OCI-LY1 (cell line): ENCODE data around the gene SETDB2.

Experiments used
- H2AFZ ChIP-seq: fragments of 200-600 bp; sonication (generic), shearing (Covaris generic); 2 replicates; pipeline ENCODE4 v1.6.0; 2014; ENCODE audit warnings: antibody characterized with exemption, mild to moderate bottlenecking, low read length
- H3F3A ChIP-seq: fragments of 200-600 bp; sonication (generic), shearing (Covaris generic); 2 replicates; pipeline ENCODE4 v1.6.0; 2014; ENCODE audit warnings: mild to moderate bottlenecking, antibody characterized with exemption, low read length, moderate library complexity; ENCODE audit not compliant: insufficient read depth
- H3K27ac ChIP-seq: fragments of 200-600 bp; sonication (generic); 2 replicates; pipeline ENCODE4 v1.5.1; 2014; ENCODE audit warnings: low read length, mixed run types, mild to moderate bottlenecking, low read depth; ENCODE audit not compliant: poor library complexity, severe bottlenecking
- H3K27me3 ChIP-seq: fragments of 200-600 bp; sonication (generic); 2 replicates; pipeline ENCODE4 v1.6.0; 2014; ENCODE audit warnings: antibody characterized with exemption, mild to moderate bottlenecking, low read length, moderate library complexity; ENCODE audit not compliant: insufficient read depth
- H3K36me3 ChIP-seq: fragments of 200-600 bp; sonication (generic); 2 replicates; pipeline ENCODE4 v1.6.1; 2014; ENCODE audit warnings: mild to moderate bottlenecking, antibody characterized with exemption, low read length, moderate library complexity, mixed read lengths; ENCODE audit not compliant: insufficient read depth
- H3K4me1 ChIP-seq: fragments of 200-600 bp; sonication (generic); 2 replicates; pipeline ENCODE4 v1.5.1; 2014; ENCODE audit warnings: mild to moderate bottlenecking, low read length, moderate library complexity; ENCODE audit not compliant: insufficient read depth, severe bottlenecking
- H3K4me2 ChIP-seq: fragments of 200-600 bp; sonication (generic), shearing (Covaris generic); 2 replicates; pipeline ENCODE4 v1.6.1; 2014; ENCODE audit warnings: low read length
- H3K4me3 ChIP-seq: fragments of 200-600 bp; sonication (generic); 2 replicates; pipeline ENCODE4 v1.5.1; 2014; ENCODE audit warnings: low read length, low read depth, mild to moderate bottlenecking, mixed read lengths; ENCODE audit not compliant: poor library complexity, severe bottlenecking
- H3K79me2 ChIP-seq: fragments of 200-600 bp; shearing (Covaris generic); 2 replicates; pipeline ENCODE4 v1.6.1; 2016; ENCODE audit warnings: mixed run types, low read length, mixed read lengths; ENCODE audit not compliant: insufficient read depth
- H3K9ac ChIP-seq: fragments of 200-600 bp; sonication (generic), shearing (Covaris generic); 2 replicates; pipeline ENCODE4 v1.6.1; 2014; ENCODE audit warnings: mild to moderate bottlenecking, low read length, mixed read lengths
- H3K9me2 ChIP-seq: fragments of 200-600 bp; sonication (generic), shearing (Covaris generic); 2 replicates; pipeline ENCODE4 v1.6.1; 2014; ENCODE audit warnings: low read depth, mild to moderate bottlenecking, low read length, mixed read lengths
- H3K9me3 ChIP-seq: fragments of 200-600 bp; shearing (Covaris generic); 2 replicates; pipeline ENCODE4 v1.6.1; 2014; ENCODE audit warnings: low read length, mixed read lengths
- H4K20me1 ChIP-seq: fragments of 200-600 bp; sonication (generic), shearing (Covaris generic); 2 replicates; pipeline ENCODE4 v1.6.0; 2016; ENCODE audit warnings: mild to moderate bottlenecking, low read length; ENCODE audit not compliant: insufficient read depth
- EZH2 ChIP-seq: fragments of 200-600 bp; sonication (generic), shearing (Covaris generic); IDR thresholded peaks from 2 replicates; pipeline ENCODE4 v1.8.0; 2017; ENCODE audit warnings: borderline replicate concordance, mixed run types, mild to moderate bottlenecking, antibody characterized with exemption, low read length, moderate library complexity, mixed read lengths
- TF ChIP-seq, protein P1 (sequence below): fragments of 200-600 bp; sonication (generic), shearing (Covaris generic); IDR thresholded peaks from 2 replicates; pipeline ENCODE4 v1.5.1; 2017; ENCODE audit warnings: mild to moderate bottlenecking, antibody characterized with exemption, low read length, moderate library complexity, mixed read lengths

SETDB2 gene

DNA sequence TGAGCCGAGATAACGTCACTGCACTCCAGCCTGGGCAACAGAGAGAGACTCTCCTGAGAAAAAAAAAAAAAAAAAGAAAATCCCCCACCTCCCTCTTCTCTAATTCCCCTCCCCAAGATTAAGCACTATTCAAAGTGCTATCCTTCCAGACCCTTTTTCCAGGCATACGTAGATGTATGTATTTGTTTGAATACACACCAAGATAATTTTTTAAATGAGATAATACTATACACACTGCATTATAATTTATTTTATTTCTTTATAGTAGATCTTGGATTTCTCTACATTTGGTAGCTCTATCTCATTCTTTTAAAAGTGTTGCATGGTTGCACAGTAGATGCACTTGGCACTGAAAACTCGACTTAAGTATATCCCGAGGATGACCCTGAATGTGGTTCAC is 32.7 kb upstream of the SETDB2 start:
- Histone ChIP-seq H3K9me3 (peaks cover 3% of the 10 kb centered on the region; the same call in 1 of the 2 replicates), H3K27me3 (no peaks in the 10 kb centered on the region), H3K27ac (no peak overlapping the region), H3K4me1 (peaks cover 16% of the 10 kb centered on the region), H3K36me3 (no peaks in the 10 kb centered on the region), H3K9me2 (no peaks in the 10 kb centered on the region), H3K79me2 (no peaks in the 10 kb centered on the region), H3F3A (no peaks in the 10 kb centered on the region), H3K4me2 (no peak overlapping the region), H3K4me3 (no peak overlapping the region), H2AFZ (no peak overlapping the region), H3K9ac (no peak overlapping the region), H4K20me1 (no peaks in the 10 kb centered on the region)
- TF ChIP-seq, protein P1, sequence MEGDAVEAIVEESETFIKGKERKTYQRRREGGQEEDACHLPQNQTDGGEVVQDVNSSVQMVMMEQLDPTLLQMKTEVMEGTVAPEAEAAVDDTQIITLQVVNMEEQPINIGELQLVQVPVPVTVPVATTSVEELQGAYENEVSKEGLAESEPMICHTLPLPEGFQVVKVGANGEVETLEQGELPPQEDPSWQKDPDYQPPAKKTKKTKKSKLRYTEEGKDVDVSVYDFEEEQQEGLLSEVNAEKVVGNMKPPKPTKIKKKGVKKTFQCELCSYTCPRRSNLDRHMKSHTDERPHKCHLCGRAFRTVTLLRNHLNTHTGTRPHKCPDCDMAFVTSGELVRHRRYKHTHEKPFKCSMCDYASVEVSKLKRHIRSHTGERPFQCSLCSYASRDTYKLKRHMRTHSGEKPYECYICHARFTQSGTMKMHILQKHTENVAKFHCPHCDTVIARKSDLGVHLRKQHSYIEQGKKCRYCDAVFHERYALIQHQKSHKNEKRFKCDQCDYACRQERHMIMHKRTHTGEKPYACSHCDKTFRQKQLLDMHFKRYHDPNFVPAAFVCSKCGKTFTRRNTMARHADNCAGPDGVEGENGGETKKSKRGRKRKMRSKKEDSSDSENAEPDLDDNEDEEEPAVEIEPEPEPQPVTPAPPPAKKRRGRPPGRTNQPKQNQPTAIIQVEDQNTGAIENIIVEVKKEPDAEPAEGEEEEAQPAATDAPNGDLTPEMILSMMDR, result no peak
- TF ChIP-seq EZH2, result no peak

- H3K9ac ChIP-seq, result no peak overlapping the region
- no peaks in the 10 kb centered on the region for H3K79me2 ChIP-seq
- no peaks in the 10 kb centered on the region for H3K9me2 ChIP-seq
- no peak overlapping the region for H2AFZ ChIP-seq
- H3K27ac ChIP-seq, result no peak overlapping the region
- H3K4me1 ChIP-seq, result peaks cover 28% of the 10 kb centered on the region
- no peak overlapping the region for H3K4me3 ChIP-seq
- H3F3A ChIP-seq, result no peaks in the 10 kb centered on the region
- H3K9me3 ChIP-seq, result no peaks in the 10 kb centered on the region
- H3K36me3 ChIP-seq, result no peaks in the 10 kb centered on the region
- H3K27me3 ChIP-seq, result no peaks in the 10 kb centered on the region
- TF ChIP-seq, protein P1, result no peak
- no peak for TF ChIP-seq EZH2
- no peak overlapping the region for H3K4me2 ChIP-seq
- no peaks in the 10 kb centered on the region for H4K20me1 ChIP-seq
Measured at GRCh38 chr13:49412749-49413148, 31.3 kb upstream of the SETDB2 start.

- no peak overlapping the region for H2AFZ ChIP-seq
Measured at GRCh38 chr13:49417161-49417560, 26.9 kb upstream of the SETDB2 start.

More at GRCh38 chr13:49417161-49417560, 26.9 kb upstream of the SETDB2 start:
- Histone ChIP-seq H3K4me1 (peaks cover 55% of the 10 kb centered on the region), H3K9me3 (no peaks in the 10 kb centered on the region), H3K4me2 (no peak overlapping the region), H3K9ac (no peak overlapping the region), H3K27me3 (no peaks in the 10 kb centered on the region), H3K4me3 (no peak overlapping the region), H3F3A (0 out of 2 replicates have a peak, but pooled peaks cover 4% of the 10 kb centered on the region), H3K79me2 (no peaks in the 10 kb centered on the region), H3K27ac (no peak overlapping the region), H4K20me1 (no peaks in the 10 kb centered on the region), H3K36me3 (no peaks in the 10 kb centered on the region), H3K9me2 (no peaks in the 10 kb centered on the region)
- no peak for TF ChIP-seq EZH2
- TF ChIP-seq, protein P1, result no peak
